ENCODE data around the gene ZNF384.

DNA sequence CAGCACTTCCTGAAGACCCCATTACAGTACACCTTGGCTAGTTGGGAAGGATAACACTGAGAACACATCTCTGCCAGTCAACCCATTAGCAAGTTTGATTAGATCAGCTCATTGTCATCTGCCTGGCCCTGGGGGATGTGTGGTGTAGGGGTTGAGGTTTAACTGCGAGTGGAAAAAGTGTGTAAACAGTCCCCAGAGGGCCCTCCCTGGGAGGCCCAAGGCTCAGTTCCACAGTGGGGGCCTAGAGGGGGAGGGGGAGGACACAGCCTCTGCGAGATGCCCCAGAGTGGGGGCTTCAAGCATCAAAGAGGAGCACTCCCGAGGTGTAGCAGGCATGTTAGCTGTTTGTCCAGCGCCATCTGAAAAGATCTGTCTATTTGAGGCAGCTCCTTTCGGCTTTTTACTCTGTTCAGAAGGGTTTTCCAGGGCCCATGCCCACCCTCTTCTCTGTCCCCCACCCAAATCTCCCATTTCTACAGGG, 53.8 kb downstream of the ZNF384 start:
- TF ChIP-seq, protein P1, sequence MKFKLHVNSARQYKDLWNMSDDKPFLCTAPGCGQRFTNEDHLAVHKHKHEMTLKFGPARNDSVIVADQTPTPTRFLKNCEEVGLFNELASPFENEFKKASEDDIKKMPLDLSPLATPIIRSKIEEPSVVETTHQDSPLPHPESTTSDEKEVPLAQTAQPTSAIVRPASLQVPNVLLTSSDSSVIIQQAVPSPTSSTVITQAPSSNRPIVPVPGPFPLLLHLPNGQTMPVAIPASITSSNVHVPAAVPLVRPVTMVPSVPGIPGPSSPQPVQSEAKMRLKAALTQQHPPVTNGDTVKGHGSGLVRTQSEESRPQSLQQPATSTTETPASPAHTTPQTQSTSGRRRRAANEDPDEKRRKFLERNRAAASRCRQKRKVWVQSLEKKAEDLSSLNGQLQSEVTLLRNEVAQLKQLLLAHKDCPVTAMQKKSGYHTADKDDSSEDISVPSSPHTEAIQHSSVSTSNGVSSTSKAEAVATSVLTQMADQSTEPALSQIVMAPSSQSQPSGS (IDR thresholded peaks at IDR 0.05; ENCODE audit: low read length): no peak
- TF ChIP-seq, protein P2, sequence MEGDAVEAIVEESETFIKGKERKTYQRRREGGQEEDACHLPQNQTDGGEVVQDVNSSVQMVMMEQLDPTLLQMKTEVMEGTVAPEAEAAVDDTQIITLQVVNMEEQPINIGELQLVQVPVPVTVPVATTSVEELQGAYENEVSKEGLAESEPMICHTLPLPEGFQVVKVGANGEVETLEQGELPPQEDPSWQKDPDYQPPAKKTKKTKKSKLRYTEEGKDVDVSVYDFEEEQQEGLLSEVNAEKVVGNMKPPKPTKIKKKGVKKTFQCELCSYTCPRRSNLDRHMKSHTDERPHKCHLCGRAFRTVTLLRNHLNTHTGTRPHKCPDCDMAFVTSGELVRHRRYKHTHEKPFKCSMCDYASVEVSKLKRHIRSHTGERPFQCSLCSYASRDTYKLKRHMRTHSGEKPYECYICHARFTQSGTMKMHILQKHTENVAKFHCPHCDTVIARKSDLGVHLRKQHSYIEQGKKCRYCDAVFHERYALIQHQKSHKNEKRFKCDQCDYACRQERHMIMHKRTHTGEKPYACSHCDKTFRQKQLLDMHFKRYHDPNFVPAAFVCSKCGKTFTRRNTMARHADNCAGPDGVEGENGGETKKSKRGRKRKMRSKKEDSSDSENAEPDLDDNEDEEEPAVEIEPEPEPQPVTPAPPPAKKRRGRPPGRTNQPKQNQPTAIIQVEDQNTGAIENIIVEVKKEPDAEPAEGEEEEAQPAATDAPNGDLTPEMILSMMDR (IDR thresholded peaks at IDR 0.05 in 2 of 3, conservative IDR thresholded peaks at IDR 0.05 in 1 of 3; ENCODE audit: control insufficient read depth in 2 of 3, extremely low read depth in 1 of 3, insufficient read depth in 1 of 3, low read depth in 3 of 3, low read length in 3 of 3): no peak
- no peak for TF ChIP-seq HDGF (IDR thresholded peaks at IDR 0.05)
- TF ChIP-seq, protein P3, sequence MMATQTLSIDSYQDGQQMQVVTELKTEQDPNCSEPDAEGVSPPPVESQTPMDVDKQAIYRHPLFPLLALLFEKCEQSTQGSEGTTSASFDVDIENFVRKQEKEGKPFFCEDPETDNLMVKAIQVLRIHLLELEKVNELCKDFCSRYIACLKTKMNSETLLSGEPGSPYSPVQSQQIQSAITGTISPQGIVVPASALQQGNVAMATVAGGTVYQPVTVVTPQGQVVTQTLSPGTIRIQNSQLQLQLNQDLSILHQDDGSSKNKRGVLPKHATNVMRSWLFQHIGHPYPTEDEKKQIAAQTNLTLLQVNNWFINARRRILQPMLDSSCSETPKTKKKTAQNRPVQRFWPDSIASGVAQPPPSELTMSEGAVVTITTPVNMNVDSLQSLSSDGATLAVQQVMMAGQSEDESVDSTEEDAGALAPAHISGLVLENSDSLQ (IDR thresholded peaks at IDR 0.05): peak; percentile 82
